Mesendoderm (in vitro differentiated cells): Measurements from ENCODE around the gene DIP2A.

Experiments used
- DNase-seq: peaks from one replicate; pipeline ENCODE4 v3.0.0; 2013
- H2AK5ac ChIP-seq: 2 replicates; pipeline ENCODE4 v1.6.1; 2013; ENCODE audit warnings: low read length, inconsistent platforms
- H2BK120ac ChIP-seq: 2 replicates; pipeline ENCODE4 v1.6.1; 2013; ENCODE audit warnings: low read depth, mild to moderate bottlenecking, low read length, moderate library complexity, mixed read lengths
- H2BK15ac ChIP-seq: replicated peaks from 2 replicates; pipeline ENCODE4 v1.6.1; 2013; ENCODE audit warnings: low read depth, mild to moderate bottlenecking, moderate library complexity
- H2BK5ac ChIP-seq: 2 replicates; pipeline ENCODE4 v1.6.1; 2013; ENCODE audit warnings: low read length, inconsistent platforms
- H3K18ac ChIP-seq: 2 replicates; pipeline ENCODE4 v1.6.1; 2013; ENCODE audit warnings: mild to moderate bottlenecking, low read length, mixed read lengths
- H3K23ac ChIP-seq: one replicate; pipeline ENCODE4 v1.6.1; 2013; ENCODE audit warnings: low read length
- H3K27ac ChIP-seq: 2 replicates; pipeline ENCODE4 v1.5.1; 2013; ENCODE audit warnings: low read depth, mild to moderate bottlenecking, inconsistent platforms, low read length, moderate library complexity
- H3K27me3 ChIP-seq: 2 replicates; pipeline ENCODE4 v1.6.1; 2013; ENCODE audit warnings: low read length, control low read depth, mild to moderate bottlenecking, inconsistent platforms; ENCODE audit not compliant: insufficient read depth, poor library complexity
- H3K36me3 ChIP-seq: 2 replicates; pipeline ENCODE4 v1.6.1; 2013; ENCODE audit warnings: low read length, inconsistent platforms; ENCODE audit not compliant: control insufficient read depth, insufficient read depth
- H3K4ac ChIP-seq: one replicate; pipeline ENCODE4 v1.6.1; 2013; ENCODE audit warnings: low read depth, mild to moderate bottlenecking, low read length, moderate library complexity
- H3K4me1 ChIP-seq: 2 replicates; pipeline ENCODE4 v1.6.1; 2013; ENCODE audit warnings: low read depth, low read length, inconsistent platforms; ENCODE audit not compliant: control insufficient read depth
- H3K4me2 ChIP-seq: 2 replicates; pipeline ENCODE4 v1.6.1; 2013; ENCODE audit warnings: low read length
- H3K4me3 ChIP-seq: 2 replicates; pipeline ENCODE4 v1.5.1; 2013; ENCODE audit warnings: mild to moderate bottlenecking, low read length
- H3K56ac ChIP-seq: one replicate; pipeline ENCODE4 v1.6.1; 2013; ENCODE audit warnings: low read length
- H3K79me1 ChIP-seq: 2 replicates; pipeline ENCODE4 v1.6.1; 2013; ENCODE audit warnings: low read length, inconsistent platforms
- H3K79me2 ChIP-seq: 2 replicates; pipeline ENCODE4 v1.6.1; 2013; ENCODE audit warnings: mild to moderate bottlenecking, low read length; ENCODE audit not compliant: control insufficient read depth, insufficient read depth
- H3K9ac ChIP-seq: 2 replicates; pipeline ENCODE4 v1.6.1; 2013; ENCODE audit warnings: low read length, inconsistent platforms
- H4K5ac ChIP-seq: one replicate; pipeline ENCODE4 v1.6.1; 2013; ENCODE audit warnings: low read length
- H4K8ac ChIP-seq: one replicate; pipeline ENCODE4 v1.6.1; 2013; ENCODE audit warnings: low read depth, mild to moderate bottlenecking, control low read depth, low read length, moderate library complexity
- WGBS: extraction: QIAGEN DNeasy Blood & Tissue Kit; methylation state at CpG from one replicate; pipeline ENCODE4 v1.1.7; 2013; ENCODE audit warnings: low lambda C conversion rate, missing lambda C conversion rate; ENCODE audit not compliant: insufficient coverage; ENCODE audit errors: extremely low coverage; 5-methylcytosine and 5-hydroxymethylcytosine counted together

DIP2A gene

GRCh38 chr21:46551636-46552241 lies 93.0 kb downstream of the DIP2A start:
- H2BK5ac ChIP-seq = no peak overlapping the region
- H3K36me3 ChIP-seq = peaks cover 10% of the 10 kb centered on the region
- no peak overlapping the region for H3K27ac ChIP-seq
- H3K23ac ChIP-seq = no peak overlapping the region
- H2BK15ac ChIP-seq = no peak overlapping the region
- no peak overlapping the region for H3K56ac ChIP-seq
- H2AK5ac ChIP-seq = no peak overlapping the region
- no peak overlapping the region for H3K18ac ChIP-seq
- H3K4me3 ChIP-seq = no peak overlapping the region
- H4K8ac ChIP-seq = no peak overlapping the region
- H3K9ac ChIP-seq = no peak overlapping the region
- H3K4ac ChIP-seq = no peak overlapping the region
- no peaks in the 10 kb centered on the region for H3K79me2 ChIP-seq
- WGBS = no CpG with 5 or more reads among the region's 24 CpGs
- no peaks in the 10 kb centered on the region for H3K4me1 ChIP-seq
- H2BK120ac ChIP-seq = no peak overlapping the region
- no peaks in the 10 kb centered on the region for H3K27me3 ChIP-seq
- H3K4me2 ChIP-seq = no peak overlapping the region
- DNase-seq = peak; percentile 3
- H4K5ac ChIP-seq = no peak overlapping the region
- no peaks in the 10 kb centered on the region for H3K79me1 ChIP-seq

GRCh38 chr21:46552274-46552673 lies 93.6 kb downstream of the DIP2A start:
- H2BK5ac ChIP-seq = no peak overlapping the region
- no CpG with 5 or more reads among the region's 5 CpGs for WGBS
- no peak overlapping the region for H3K18ac ChIP-seq
- H2BK120ac ChIP-seq = no peak overlapping the region
- H3K79me2 ChIP-seq = no peaks in the 10 kb centered on the region
- no peak overlapping the region for H4K5ac ChIP-seq
- DNase-seq = no peak
- no peak overlapping the region for H3K23ac ChIP-seq
- H3K9ac ChIP-seq = no peak overlapping the region
- H3K4ac ChIP-seq = no peak overlapping the region
- no peak overlapping the region for H2AK5ac ChIP-seq
- H3K56ac ChIP-seq = no peak overlapping the region
- peaks cover 9% of the 10 kb centered on the region for H3K36me3 ChIP-seq
- H3K79me1 ChIP-seq = no peaks in the 10 kb centered on the region
- H3K27me3 ChIP-seq = no peaks in the 10 kb centered on the region
- H3K4me1 ChIP-seq = no peaks in the 10 kb centered on the region
- no peak overlapping the region for H4K8ac ChIP-seq
- H3K27ac ChIP-seq = no peak overlapping the region
- H2BK15ac ChIP-seq = no peak overlapping the region
- H3K4me3 ChIP-seq = no peak overlapping the region
- no peak overlapping the region for H3K4me2 ChIP-seq

- H4K8ac ChIP-seq = no peak overlapping the region
- WGBS = no CpG with 5 or more reads among the region's 5 CpGs
Measured at GRCh38 chr21:46552865-46553379, 94.2 kb downstream of the DIP2A start.

GRCh38 chr21:46553993-46554392 lies 95.3 kb downstream of the DIP2A start:
- Histone ChIP-seq H3K18ac (no peak overlapping the region), H2BK120ac (no peak overlapping the region), H3K4me1 (no peaks in the 10 kb centered on the region), H3K36me3 (peaks cover 9% of the 10 kb centered on the region), H3K4ac (no peak overlapping the region), H3K9ac (no peak overlapping the region), H4K5ac (no peak overlapping the region), H2AK5ac (no peak overlapping the region), H3K79me2 (no peaks in the 10 kb centered on the region), H3K79me1 (no peaks in the 10 kb centered on the region), H3K56ac (no peak overlapping the region), H2BK5ac (no peak overlapping the region), H3K23ac (no peak overlapping the region), H3K4me2 (no peak overlapping the region), H4K8ac (no peak overlapping the region), H3K27me3 (no peaks in the 10 kb centered on the region), H3K27ac (no peak overlapping the region), H2BK15ac (no peak overlapping the region), H3K4me3 (no peak overlapping the region)
- no CpG with 5 or more reads among the region's 13 CpGs for WGBS
- no peak for DNase-seq

More at GRCh38 chr21:46552865-46553379, 94.2 kb downstream of the DIP2A start:
- H3K27me3 ChIP-seq = no peaks in the 10 kb centered on the region
- H3K4me2 ChIP-seq = no peak overlapping the region
- no peak overlapping the region for H3K9ac ChIP-seq
- no peak overlapping the region for H3K18ac ChIP-seq
- no peak for DNase-seq
- H2BK120ac ChIP-seq = no peak overlapping the region
- H3K79me2 ChIP-seq = no peaks in the 10 kb centered on the region
- H3K4me1 ChIP-seq = no peaks in the 10 kb centered on the region
- H3K27ac ChIP-seq = no peak overlapping the region
- no peak overlapping the region for H2BK15ac ChIP-seq
- H3K79me1 ChIP-seq = no peaks in the 10 kb centered on the region
- no peak overlapping the region for H3K23ac ChIP-seq
- H3K4ac ChIP-seq = no peak overlapping the region
- peaks cover 9% of the 10 kb centered on the region for H3K36me3 ChIP-seq
- no peak overlapping the region for H3K56ac ChIP-seq
- H3K4me3 ChIP-seq = no peak overlapping the region
- H4K5ac ChIP-seq = no peak overlapping the region
- H2AK5ac ChIP-seq = no peak overlapping the region
- H2BK5ac ChIP-seq = no peak overlapping the region

- H3K27me3 ChIP-seq = no peaks in the 10 kb centered on the region
- no peak overlapping the region for H3K23ac ChIP-seq
- no peak overlapping the region for H3K18ac ChIP-seq
- H3K4me3 ChIP-seq = no peak overlapping the region
- no CpG with 5 or more reads among the region's 30 CpGs for WGBS
- H3K79me2 ChIP-seq = no peaks in the 10 kb centered on the region
- H3K36me3 ChIP-seq = peaks cover 6% of the 10 kb centered on the region
- H2BK120ac ChIP-seq = no peak overlapping the region
- H3K9ac ChIP-seq = no peak overlapping the region
- H3K4ac ChIP-seq = no peak overlapping the region
- no peak overlapping the region for H2BK5ac ChIP-seq
- H4K8ac ChIP-seq = no peak overlapping the region
- H3K4me2 ChIP-seq = no peak overlapping the region
- H2AK5ac ChIP-seq = no peak overlapping the region
- no peaks in the 10 kb centered on the region for H3K4me1 ChIP-seq
- H2BK15ac ChIP-seq = no peak overlapping the region
- no peak overlapping the region for H3K56ac ChIP-seq
- no peak for DNase-seq
- H3K27ac ChIP-seq = no peak overlapping the region
- H4K5ac ChIP-seq = no peak overlapping the region
- H3K79me1 ChIP-seq = no peaks in the 10 kb centered on the region
Measured at GRCh38 chr21:46554431-46555224, 95.9 kb downstream of the DIP2A start.
